HepG2 (cell line): ENCODE results near the gene SCRT2. TPM values are rescaled to one million over a fixed set of nuclear protein-coding genes. Genes with fewer than 3 reads are reported as not detected.

Experiments
- ADNP ChIP-seq: sonication (generic); formaldehyde crosslinking; IDR thresholded peaks from 2 replicates; pipeline ENCODE4 v1.4.0; 2020; ENCODE audit warnings: missing genetic modification reagents
- ETV6 ChIP-seq: sonication (generic); formaldehyde crosslinking; conservative IDR thresholded peaks from 2 replicates; pipeline ENCODE4 v1.4.0; 2020; ENCODE audit warnings: missing genetic modification reagents
- HOXD1 ChIP-seq: sonication (generic); formaldehyde crosslinking; IDR thresholded peaks from 2 replicates; pipeline ENCODE4 v1.5.0; 2020; ENCODE audit warnings: missing genetic modification reagents
- KDM5A ChIP-seq: fragments of 200-600 bp; sonication (generic); IDR thresholded peaks from 2 replicates; pipeline ENCODE4 v1.7.0; 2018; ENCODE audit warnings: antibody characterized with exemption, mild to moderate bottlenecking, low read length, borderline replicate concordance
- MIER2 ChIP-seq: IDR thresholded peaks from 2 replicates; pipeline ENCODE4 v1.6.1; 2016; ENCODE audit warnings: missing biosample characterization, missing genetic modification reagents
- NCOA2 ChIP-seq: sonication (generic); formaldehyde crosslinking; IDR thresholded peaks from 2 replicates; pipeline ENCODE4 v1.8.0; 2022; ENCODE audit warnings: inconsistent platforms
- PCBP1 ChIP-seq: fragments of 200-400 bp; formaldehyde crosslinking; IDR thresholded peaks from 2 replicates; pipeline ENCODE4 v1.6.1; 2017; ENCODE audit warnings: mild to moderate bottlenecking, low read depth, low read length, borderline replicate concordance
- PHB2 ChIP-seq: fragments of 450-650 bp; IDR thresholded peaks from 2 replicates; pipeline ENCODE4 v1.6.1; 2018; ENCODE audit not compliant: partially characterized antibody
- PHF5A ChIP-seq: IDR thresholded peaks from one replicate; pipeline ENCODE4 v1.6.1; 2018; ENCODE audit warnings: low read depth, missing genetic modification reagents; ENCODE audit not compliant: unreplicated experiment
- PPARG ChIP-seq: conservative IDR thresholded peaks from 2 replicates; pipeline ENCODE4 v1.6.1; 2016; ENCODE audit warnings: missing biosample characterization, missing genetic modification reagents
- RBFOX2 ChIP-seq: fragments of 200-400 bp; formaldehyde crosslinking; IDR thresholded peaks from 2 replicates; pipeline ENCODE4 v1.6.1; 2017; ENCODE audit warnings: low read depth, mild to moderate bottlenecking, low read length
- RNF2 ChIP-seq: fragments of 450-650 bp; conservative IDR thresholded peaks from 2 replicates; pipeline ENCODE4 v1.6.1; 2016; ENCODE audit warnings: low read depth
- TMF1 ChIP-seq: sonication (generic); formaldehyde crosslinking; IDR thresholded peaks from 2 replicates; pipeline ENCODE4 v1.8.1; 2022; ENCODE audit warnings: low read depth, missing genetic modification reagents
- ZNF3 ChIP-seq: IDR thresholded peaks from 2 replicates; pipeline ENCODE4 v1.7.0; 2017; ENCODE audit warnings: inconsistent platforms
- ZNF34 ChIP-seq: sonication (generic); formaldehyde crosslinking; IDR thresholded peaks from 2 replicates; pipeline ENCODE4 v1.4.0; 2020; ENCODE audit warnings: mild to moderate bottlenecking, missing genetic modification reagents, borderline replicate concordance
- ZNF468 ChIP-seq: sonication (generic); formaldehyde crosslinking; IDR thresholded peaks from 2 replicates; pipeline ENCODE4 v1.8.0; 2022; ENCODE audit warnings: mild to moderate bottlenecking, moderate library complexity, missing genetic modification reagents
- ZNF556 ChIP-seq: sonication (generic); formaldehyde crosslinking; IDR thresholded peaks from 2 replicates; pipeline ENCODE4 v1.4.0; 2020; ENCODE audit warnings: mild to moderate bottlenecking, missing genetic modification reagents, borderline replicate concordance
- ZNF572 ChIP-seq: sonication (generic); formaldehyde crosslinking; IDR thresholded peaks from 2 replicates; pipeline ENCODE4 v1.5.1; 2020; ENCODE audit warnings: mild to moderate bottlenecking, missing genetic modification reagents
- ZNF713 ChIP-seq: sonication (generic); formaldehyde crosslinking; IDR thresholded peaks from 2 replicates; pipeline ENCODE4 v1.4.0; 2020; ENCODE audit warnings: mild to moderate bottlenecking, missing genetic modification reagents
- ZNF737 ChIP-seq: sonication (generic); formaldehyde crosslinking; IDR thresholded peaks from 2 replicates; pipeline ENCODE4 v1.5.0; 2020; ENCODE audit warnings: missing genetic modification reagents, mild to moderate bottlenecking, borderline replicate concordance
- ZNF773 ChIP-seq: sonication (generic); formaldehyde crosslinking; IDR thresholded peaks from 2 replicates; pipeline ENCODE4 v1.4.0; 2020; ENCODE audit warnings: missing genetic modification reagents, borderline replicate concordance
- polyA plus RNA-seq, 8 experiments: library from polyadenylated mRNA; depleted of rRNA in 3 of 8; stranded (reverse) in 7 of 8; unstranded in 1 of 8; fragments of >200 nt; fragmentation: Illumina TruSeq in 4 of 8; extraction: Trizol in 4 of 8; gene quantifications; 2 replicates each; pipeline versions ENCODE4 v1.2.1 to v1.2.3, GENCODE V29; 2011 to 2016; ENCODE audit warnings: low read depth in 4 of 8, missing spikeins in 1 of 8, mixed read lengths in 1 of 8; ENCODE audit not compliant: insufficient read depth in 1 of 8
- total RNA-seq, 5 experiments: library from RNA; depleted of rRNA; stranded (reverse); fragments of >200 nt; fragmentation: Illumina TruSeq; extraction: Trizol; gene quantifications; 2 replicates each; pipeline ENCODE4 v1.2.3, GENCODE V29; 2016; ENCODE audit warnings: low read depth in 1 of 5
- TF ChIP-seq, protein P1 (sequence below): sonication (generic); formaldehyde crosslinking; IDR thresholded peaks from 2 replicates; pipeline ENCODE4 v1.5.0; 2020; ENCODE audit warnings: mild to moderate bottlenecking, missing genetic modification reagents, borderline replicate concordance
- TF ChIP-seq, protein P2 (sequence below): IDR thresholded peaks from 2 replicates; pipeline ENCODE4 v1.6.1; 2016; ENCODE audit warnings: missing compliant biosample characterization, missing genetic modification reagents, borderline replicate concordance
- TF ChIP-seq, protein P3 (sequence below): sonication (generic); formaldehyde crosslinking; IDR thresholded peaks from 2 replicates; pipeline ENCODE4 v1.4.0; 2020; ENCODE audit warnings: low read depth, mild to moderate bottlenecking, missing genetic modification reagents
- TF ChIP-seq, protein P4 (sequence below): IDR thresholded peaks from 2 replicates; pipeline ENCODE4 v1.6.1; 2012; ENCODE audit warnings: inconsistent platforms
- TF ChIP-seq, protein P5 (sequence below): IDR thresholded peaks from 2 replicates; pipeline ENCODE4 v1.6.1; 2012; ENCODE audit warnings: low read depth, low read length, improper control_type of control experiment

The SCRT2 gene
- total and polyA plus RNA-seq, 2 of the 13 experiments (the other 11 are each of a cell fraction or from before 2014, with no cell fraction given), result not detected

DNA sequence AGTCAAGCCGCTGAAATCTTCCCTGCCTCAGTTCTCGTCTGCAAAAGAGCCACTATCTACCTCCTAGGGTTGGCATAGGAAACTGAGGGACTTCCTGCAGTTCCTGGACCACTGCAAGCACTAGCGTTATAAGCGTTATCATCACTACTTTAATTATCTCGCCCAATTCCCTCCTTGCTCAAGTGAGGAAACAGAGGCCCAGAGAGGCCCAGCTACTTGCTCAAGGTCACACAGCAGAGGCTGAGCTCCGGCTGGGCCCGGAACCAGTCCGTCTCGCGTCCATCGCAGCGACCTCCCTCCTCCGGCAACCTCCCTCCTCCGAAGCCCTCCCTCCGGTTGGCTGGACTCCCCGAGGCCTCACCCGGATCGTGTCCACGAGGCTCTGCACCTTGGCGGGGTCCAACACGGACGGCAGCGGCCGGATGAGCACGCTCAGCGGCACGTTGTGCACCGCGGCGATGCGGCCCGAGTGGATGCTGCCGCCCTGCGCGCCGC is 22.9 kb downstream of the SCRT2 start (continued):
- no peak for TF ChIP-seq ZNF556 (CRISPR knock-in tag)
- TF ChIP-seq, protein P1, sequence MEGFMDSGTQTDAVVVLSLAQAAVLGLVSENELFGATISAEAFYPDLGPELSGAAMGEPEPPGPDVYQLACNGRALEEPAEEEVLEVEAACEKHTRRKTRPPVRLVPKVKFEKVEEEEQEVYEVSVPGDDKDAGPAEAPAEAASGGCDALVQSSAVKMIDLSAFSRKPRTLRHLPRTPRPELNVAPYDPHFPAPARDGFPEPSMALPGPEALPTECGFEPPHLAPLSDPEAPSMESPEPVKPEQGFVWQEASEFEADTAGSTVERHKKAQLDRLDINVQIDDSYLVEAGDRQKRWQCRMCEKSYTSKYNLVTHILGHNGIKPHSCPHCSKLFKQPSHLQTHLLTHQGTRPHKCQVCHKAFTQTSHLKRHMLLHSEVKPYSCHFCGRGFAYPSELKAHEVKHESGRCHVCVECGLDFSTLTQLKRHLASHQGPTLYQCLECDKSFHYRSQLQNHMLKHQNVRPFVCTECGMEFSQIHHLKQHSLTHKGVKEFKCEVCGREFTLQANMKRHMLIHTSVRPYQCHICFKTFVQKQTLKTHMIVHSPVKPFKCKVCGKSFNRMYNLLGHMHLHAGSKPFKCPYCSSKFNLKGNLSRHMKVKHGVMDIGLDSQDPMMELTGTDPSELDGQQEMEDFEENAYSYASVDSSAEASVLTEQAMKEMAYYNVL (CRISPR knock-in tag), result peak; percentile 9; the same call in 1 of the 2 replicates
- 0 out of 2 replicates have a peak, but pooled peaks have one; percentile 9 for TF ChIP-seq ZNF737 (CRISPR knock-in tag)
- TF ChIP-seq ADNP (CRISPR knock-in tag), result peak; percentile 97
- TF ChIP-seq TMF1, result no peak
- TF ChIP-seq, protein P2, sequence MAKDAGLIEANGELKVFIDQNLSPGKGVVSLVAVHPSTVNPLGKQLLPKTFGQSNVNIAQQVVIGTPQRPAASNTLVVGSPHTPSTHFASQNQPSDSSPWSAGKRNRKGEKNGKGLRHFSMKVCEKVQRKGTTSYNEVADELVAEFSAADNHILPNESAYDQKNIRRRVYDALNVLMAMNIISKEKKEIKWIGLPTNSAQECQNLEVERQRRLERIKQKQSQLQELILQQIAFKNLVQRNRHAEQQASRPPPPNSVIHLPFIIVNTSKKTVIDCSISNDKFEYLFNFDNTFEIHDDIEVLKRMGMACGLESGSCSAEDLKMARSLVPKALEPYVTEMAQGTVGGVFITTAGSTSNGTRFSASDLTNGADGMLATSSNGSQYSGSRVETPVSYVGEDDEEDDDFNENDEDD (CRISPR knock-in tag), result 0 out of 2 replicates have a peak, but pooled peaks have one; percentile 7
- TF ChIP-seq, protein P3, sequence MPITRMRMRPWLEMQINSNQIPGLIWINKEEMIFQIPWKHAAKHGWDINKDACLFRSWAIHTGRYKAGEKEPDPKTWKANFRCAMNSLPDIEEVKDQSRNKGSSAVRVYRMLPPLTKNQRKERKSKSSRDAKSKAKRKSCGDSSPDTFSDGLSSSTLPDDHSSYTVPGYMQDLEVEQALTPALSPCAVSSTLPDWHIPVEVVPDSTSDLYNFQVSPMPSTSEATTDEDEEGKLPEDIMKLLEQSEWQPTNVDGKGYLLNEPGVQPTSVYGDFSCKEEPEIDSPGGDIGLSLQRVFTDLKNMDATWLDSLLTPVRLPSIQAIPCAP (CRISPR knock-in tag), result 0 out of 2 replicates have a peak, but pooled peaks have one; percentile 10
- peak; percentile 7; the same call in 1 of the 2 replicates for TF ChIP-seq ZNF713 (CRISPR knock-in tag)
- peak; percentile 64 for TF ChIP-seq KDM5A
- TF ChIP-seq ZNF468 (CRISPR knock-in tag), result no peak; the same call in 1 of the 2 replicates
- no peak for TF ChIP-seq PPARG (CRISPR knock-in tag)
- TF ChIP-seq ETV6 (CRISPR knock-in tag), result no peak
- TF ChIP-seq RBFOX2, result no peak; the same call in 1 of the 2 replicates
- no peak for TF ChIP-seq MIER2 (CRISPR knock-in tag)
- 0 out of 2 replicates have a peak, but pooled peaks have one; percentile 84 for TF ChIP-seq PCBP1
- no peak for TF ChIP-seq PHB2
- TF ChIP-seq, protein P4, sequence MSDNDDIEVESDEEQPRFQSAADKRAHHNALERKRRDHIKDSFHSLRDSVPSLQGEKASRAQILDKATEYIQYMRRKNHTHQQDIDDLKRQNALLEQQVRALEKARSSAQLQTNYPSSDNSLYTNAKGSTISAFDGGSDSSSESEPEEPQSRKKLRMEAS, result no peak; the same call in 1 of the 2 replicates
- TF ChIP-seq ZNF773 (CRISPR knock-in tag), result peak; percentile 10; the same call in 1 of the 2 replicates
- TF ChIP-seq ZNF3 (CRISPR knock-in tag), result 0 out of 2 replicates have a peak, but pooled peaks have one; percentile 18
- TF ChIP-seq PHF5A, result no peak
- TF ChIP-seq RNF2, result peak; percentile 73; the same call in 1 of the 2 replicates
- TF ChIP-seq ZNF572, result 0 out of 2 replicates have a peak, but pooled peaks have one; percentile 53
- TF ChIP-seq, protein P5, sequence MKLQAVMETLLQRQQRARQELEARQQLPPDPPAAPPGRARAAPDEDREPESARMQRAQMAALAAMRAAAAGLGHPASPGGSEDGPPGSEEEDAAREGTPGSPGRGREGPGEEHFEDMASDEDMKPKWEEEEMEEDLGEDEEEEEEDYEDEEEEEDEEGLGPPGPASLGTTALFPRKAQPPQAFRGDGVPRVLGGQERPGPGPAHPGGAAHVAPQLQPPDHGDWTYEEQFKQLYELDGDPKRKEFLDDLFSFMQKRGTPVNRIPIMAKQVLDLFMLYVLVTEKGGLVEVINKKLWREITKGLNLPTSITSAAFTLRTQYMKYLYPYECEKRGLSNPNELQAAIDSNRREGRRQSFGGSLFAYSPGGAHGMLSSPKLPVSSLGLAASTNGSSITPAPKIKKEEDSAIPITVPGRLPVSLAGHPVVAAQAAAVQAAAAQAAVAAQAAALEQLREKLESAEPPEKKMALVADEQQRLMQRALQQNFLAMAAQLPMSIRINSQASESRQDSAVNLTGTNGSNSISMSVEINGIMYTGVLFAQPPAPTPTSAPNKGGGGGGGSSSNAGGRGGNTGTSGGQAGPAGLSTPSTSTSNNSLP, result no peak
- TF ChIP-seq NCOA2 (CRISPR knock-in tag), result no peak
- TF ChIP-seq ZNF34 (CRISPR knock-in tag), result 0 out of 2 replicates have a peak, but pooled peaks have one; percentile 5
- TF ChIP-seq HOXD1, result peak; percentile 35; the same call in 1 of the 2 replicates
